ENCODE data around the gene LRP5.
"Not testable (repeated sequence)": the region's sequence is repeated elsewhere in the genome, so short reads cannot be mapped to it uniquely, and the experiment has no call there.

Gene LRP5

DNA sequence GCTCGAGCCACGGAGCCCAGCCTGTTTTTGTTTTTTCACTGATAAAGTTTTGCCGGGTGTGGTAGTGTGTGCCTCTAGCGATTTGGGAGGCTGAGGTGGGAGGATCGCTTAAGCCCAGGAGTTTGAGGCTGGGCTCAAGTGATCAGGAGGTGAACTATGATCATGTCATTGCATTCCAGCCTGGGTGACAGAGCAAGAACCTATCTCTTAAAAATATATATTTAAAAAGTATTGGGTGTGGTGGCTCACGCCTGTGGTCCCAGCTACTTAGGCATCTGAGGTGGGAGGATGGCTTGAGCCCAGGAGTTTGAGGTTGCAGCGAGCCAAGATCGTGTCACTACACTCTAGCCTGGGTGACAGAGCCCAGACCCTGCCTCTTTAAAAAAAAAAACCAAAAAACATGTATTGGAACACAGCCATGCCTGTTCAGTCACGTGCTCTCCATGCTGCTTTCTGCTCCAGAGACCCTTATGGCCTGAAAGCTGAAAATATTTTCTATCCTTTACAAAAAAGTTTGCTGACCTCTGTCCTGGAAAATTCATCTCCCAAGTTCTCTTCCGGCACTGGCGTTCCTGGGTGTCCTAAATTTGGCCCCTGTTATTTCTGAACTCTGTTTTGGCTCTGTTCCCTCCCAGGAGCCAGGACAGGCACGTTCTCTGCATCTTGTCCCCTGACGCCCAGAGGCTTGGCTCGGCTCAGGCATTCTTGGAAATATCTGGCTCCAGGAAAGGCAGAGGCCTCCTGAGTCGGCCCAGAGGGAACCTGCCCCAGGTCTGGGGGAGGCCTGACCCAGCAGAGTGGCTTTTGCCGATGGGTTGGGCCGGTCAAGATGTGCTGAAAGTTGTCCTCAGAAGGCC lies 86.8 kb downstream of the LRP5 start:
- Histone ChIP-seq H3K9ac (ENCODE audit: low read length) (no peak overlapping the region), H3K4me2 (ENCODE audit: low read length) (no peak overlapping the region), H2BK120ac (ENCODE audit: low read depth, low read length) (no peak overlapping the region), H3K18ac (ENCODE audit: low read length) (no peak overlapping the region), H3K79me2 (ENCODE audit: control insufficient read depth, insufficient read depth, low read length) (no peaks in the 10 kb centered on the region), H3K56ac (ENCODE audit: low read length) (no peak overlapping the region), H2BK15ac (replicated peaks; ENCODE audit: low read depth) (no peak overlapping the region), H3K79me1 (ENCODE audit: low read length) (no peaks in the 10 kb centered on the region), H3K4ac (ENCODE audit: low read depth, low read length) (no peak overlapping the region), H3K36me3 (ENCODE audit: control insufficient read depth, insufficient read depth, low read length) (peaks cover 2% of the 10 kb centered on the region), H3K4me1 (ENCODE audit: control insufficient read depth, low read depth, low read length) (no peaks in the 10 kb centered on the region), H4K5ac (ENCODE audit: low read length) (no peak overlapping the region), H3K23ac (ENCODE audit: low read length) (no peak overlapping the region), H3K4me3 (ENCODE audit: low read length) (no peak overlapping the region), H3K27ac (ENCODE audit: low read depth, low read length) (no peak overlapping the region), H2AK5ac (ENCODE audit: low read length) (no peak overlapping the region), H2BK5ac (ENCODE audit: low read length) (no peak overlapping the region), H4K8ac (ENCODE audit: low read depth, low read length) (no peak overlapping the region), H3K27me3 (ENCODE audit: insufficient read depth, low read length, poor library complexity) (no peaks in the 10 kb centered on the region)
- DNase-seq, result no peak
- WGBS (ENCODE audit: extremely low coverage, insufficient coverage, low lambda C conversion rate), result no CpG with 5 or more reads among the region's 17 CpGs

GRCh38 chr11:68399916-68400315 lies 87.5 kb downstream of the LRP5 start:
- Histone ChIP-seq H3K4me1 (ENCODE audit: control insufficient read depth, low read depth, low read length) (no peaks in the 10 kb centered on the region), H3K18ac (ENCODE audit: low read length) (no peak overlapping the region), H3K23ac (ENCODE audit: low read length) (no peak overlapping the region), H3K4me3 (ENCODE audit: low read length) (no peak overlapping the region), H2AK5ac (ENCODE audit: low read length) (no peak overlapping the region), H3K27ac (ENCODE audit: low read depth, low read length) (no peak overlapping the region), H3K79me1 (ENCODE audit: low read length) (no peaks in the 10 kb centered on the region), H3K4me2 (ENCODE audit: low read length) (no peak overlapping the region), H4K5ac (ENCODE audit: low read length) (no peak overlapping the region), H3K56ac (ENCODE audit: low read length) (no peak overlapping the region), H3K79me2 (ENCODE audit: control insufficient read depth, insufficient read depth, low read length) (no peaks in the 10 kb centered on the region), H2BK15ac (replicated peaks; ENCODE audit: low read depth) (no peak overlapping the region), H3K4ac (ENCODE audit: low read depth, low read length) (no peak overlapping the region), H4K8ac (ENCODE audit: low read depth, low read length) (no peak overlapping the region), H3K36me3 (ENCODE audit: control insufficient read depth, insufficient read depth, low read length) (peaks cover 2% of the 10 kb centered on the region), H3K27me3 (ENCODE audit: insufficient read depth, low read length, poor library complexity) (no peaks in the 10 kb centered on the region), H2BK120ac (ENCODE audit: low read depth, low read length) (no peak overlapping the region), H2BK5ac (ENCODE audit: low read length) (no peak overlapping the region), H3K9ac (ENCODE audit: low read length) (no peak overlapping the region)
- DNase-seq, result no peak
- WGBS (ENCODE audit: extremely low coverage, insufficient coverage, low lambda C conversion rate), result no CpG with 5 or more reads among the region's 13 CpGs

GRCh38 chr11:68400584-68400983 lies 88.2 kb downstream of the LRP5 start:
- not testable (repeated sequence) for H3K18ac ChIP-seq (ENCODE audit: low read length); H3K4me3 ChIP-seq (ENCODE audit: low read length); H2BK15ac ChIP-seq (replicated peaks; ENCODE audit: low read depth); H3K36me3 ChIP-seq (ENCODE audit: control insufficient read depth, insufficient read depth, low read length); H2AK5ac ChIP-seq (ENCODE audit: low read length); H4K8ac ChIP-seq (ENCODE audit: low read depth, low read length); H3K9ac ChIP-seq (ENCODE audit: low read length); H3K4me2 ChIP-seq (ENCODE audit: low read length); H3K79me1 ChIP-seq (ENCODE audit: low read length); H2BK5ac ChIP-seq (ENCODE audit: low read length); DNase-seq; H3K23ac ChIP-seq (ENCODE audit: low read length); H4K5ac ChIP-seq (ENCODE audit: low read length); H2BK120ac ChIP-seq (ENCODE audit: low read depth, low read length); H3K27ac ChIP-seq (ENCODE audit: low read depth, low read length); H3K4ac ChIP-seq (ENCODE audit: low read depth, low read length); H3K4me1 ChIP-seq (ENCODE audit: control insufficient read depth, low read depth, low read length); H3K27me3 ChIP-seq (ENCODE audit: insufficient read depth, low read length, poor library complexity); H3K56ac ChIP-seq (ENCODE audit: low read length); H3K79me2 ChIP-seq (ENCODE audit: control insufficient read depth, insufficient read depth, low read length)
- WGBS (ENCODE audit: extremely low coverage, insufficient coverage, low lambda C conversion rate), result no CpG with 5 or more reads among the region's 7 CpGs

DNA sequence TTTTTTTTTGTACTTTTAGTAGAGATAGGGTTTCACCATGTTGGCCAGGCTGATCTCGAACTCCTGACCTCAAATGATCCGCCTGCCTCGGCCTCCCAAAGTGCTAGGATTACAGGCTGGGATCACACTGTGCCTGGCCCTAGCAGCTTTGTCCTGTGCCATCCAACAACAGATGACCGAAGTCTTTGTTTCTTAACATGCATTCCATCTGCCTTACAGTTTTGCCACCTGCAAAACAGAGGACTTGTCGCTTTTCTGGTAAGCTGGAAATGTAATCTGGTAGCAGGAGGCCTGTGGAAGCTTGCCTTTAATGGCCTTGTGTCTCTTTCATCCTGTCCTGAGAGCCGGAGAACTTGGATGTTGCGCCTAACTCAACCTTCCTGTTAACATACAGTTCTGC lies 89.5 kb downstream of the LRP5 start:
- no peak for DNase-seq
- Histone ChIP-seq H2BK15ac (replicated peaks; ENCODE audit: low read depth) (no peak overlapping the region), H3K56ac (ENCODE audit: low read length) (no peak overlapping the region), H3K79me2 (ENCODE audit: control insufficient read depth, insufficient read depth, low read length) (no peaks in the 10 kb centered on the region), H3K27me3 (ENCODE audit: insufficient read depth, low read length, poor library complexity) (no peaks in the 10 kb centered on the region), H3K4me3 (ENCODE audit: low read length) (no peak overlapping the region), H3K36me3 (ENCODE audit: control insufficient read depth, insufficient read depth, low read length) (peaks cover 2% of the 10 kb centered on the region), H2BK120ac (ENCODE audit: low read depth, low read length) (no peak overlapping the region), H2BK5ac (ENCODE audit: low read length) (no peak overlapping the region), H3K18ac (ENCODE audit: low read length) (no peak overlapping the region), H3K23ac (ENCODE audit: low read length) (no peak overlapping the region), H3K4me1 (ENCODE audit: control insufficient read depth, low read depth, low read length) (no peaks in the 10 kb centered on the region), H4K5ac (ENCODE audit: low read length) (no peak overlapping the region), H4K8ac (ENCODE audit: low read depth, low read length) (no peak overlapping the region), H3K27ac (ENCODE audit: low read depth, low read length) (no peak overlapping the region), H3K4ac (ENCODE audit: low read depth, low read length) (no peak overlapping the region), H3K79me1 (ENCODE audit: low read length) (no peaks in the 10 kb centered on the region), H3K4me2 (ENCODE audit: low read length) (no peak overlapping the region), H2AK5ac (ENCODE audit: low read length) (no peak overlapping the region), H3K9ac (ENCODE audit: low read length) (no peak overlapping the region)
- no CpG with 5 or more reads among the region's 7 CpGs for whole genome bisulfite sequencing (ENCODE audit: extremely low coverage, insufficient coverage, low lambda C conversion rate)

GRCh38 chr11:68402355-68403031 lies 90.1 kb downstream of the LRP5 start:
- peak; percentile 54 for DNase-seq
- Histone ChIP-seq H3K9ac (ENCODE audit: low read length) (no peak overlapping the region), H4K8ac (ENCODE audit: low read depth, low read length) (no peak overlapping the region), H3K4me3 (ENCODE audit: low read length) (no peak overlapping the region), H3K18ac (ENCODE audit: low read length) (no peak overlapping the region), H3K79me1 (ENCODE audit: low read length) (no peaks in the 10 kb centered on the region), H2BK5ac (ENCODE audit: low read length) (no peak overlapping the region), H3K56ac (ENCODE audit: low read length) (no peak overlapping the region), H2BK15ac (replicated peaks; ENCODE audit: low read depth) (no peak overlapping the region), H2AK5ac (ENCODE audit: low read length) (no peak overlapping the region), H3K4me2 (ENCODE audit: low read length) (no peak overlapping the region), H3K4me1 (ENCODE audit: control insufficient read depth, low read depth, low read length) (no peaks in the 10 kb centered on the region), H3K36me3 (ENCODE audit: control insufficient read depth, insufficient read depth, low read length) (peaks cover 2% of the 10 kb centered on the region), H2BK120ac (ENCODE audit: low read depth, low read length) (no peak overlapping the region), H3K27ac (ENCODE audit: low read depth, low read length) (no peak overlapping the region), H3K4ac (ENCODE audit: low read depth, low read length) (no peak overlapping the region), H3K23ac (ENCODE audit: low read length) (no peak overlapping the region), H4K5ac (ENCODE audit: low read length) (no peak overlapping the region), H3K79me2 (ENCODE audit: control insufficient read depth, insufficient read depth, low read length) (no peaks in the 10 kb centered on the region), H3K27me3 (ENCODE audit: insufficient read depth, low read length, poor library complexity) (no peaks in the 10 kb centered on the region)
- WGBS (ENCODE audit: extremely low coverage, insufficient coverage, low lambda C conversion rate), result no CpG with 5 or more reads among the region's 15 CpGs
